Hepatocyte (in vitro differentiated cells): ENCODE measurements around the gene GNG12. TPM values are rescaled to one million over a fixed set of nuclear protein-coding genes. Genes with fewer than 3 reads are reported as not detected.

Experiments used
- DNase-seq: peaks from one replicate; pipeline ENCODE4 v3.0.0-alpha.2; 2016; ENCODE audit warnings: low spot score
- H2AFZ ChIP-seq: fragments of 200-600 bp; sonication (generic); 2 replicates; pipeline ENCODE4 v1.6.0; 2016; ENCODE audit warnings: antibody characterized with exemption, mild to moderate bottlenecking
- H3K27ac ChIP-seq: fragments of 200-600 bp; sonication (generic); 2 replicates; pipeline ENCODE4 v1.5.1; 2016; ENCODE audit warnings: mild to moderate bottlenecking
- H3K27me3 ChIP-seq: fragments of 200-600 bp; sonication (generic); 2 replicates; pipeline ENCODE4 v1.6.1; 2016
- H3K36me3 ChIP-seq: fragments of 200-600 bp; sonication (generic); replicated peaks from 2 replicates; pipeline ENCODE4 v1.5.1; 2016; ENCODE audit warnings: low read depth; ENCODE audit not compliant: insufficient read depth
- H3K4me1 ChIP-seq: fragments of 200-600 bp; sonication (generic); 2 replicates; pipeline ENCODE4 v1.5.1; 2016; ENCODE audit warnings: mild to moderate bottlenecking, moderate library complexity; ENCODE audit not compliant: insufficient read depth
- H3K4me2 ChIP-seq: fragments of 200-600 bp; sonication (generic); 2 replicates; pipeline ENCODE4 v1.6.0; 2016
- H3K4me3 ChIP-seq: fragments of 200-600 bp; sonication (generic); 2 replicates; pipeline ENCODE4 v1.5.1; 2016; ENCODE audit warnings: mild to moderate bottlenecking
- H3K79me2 ChIP-seq: fragments of 200-600 bp; sonication (generic); 2 replicates; pipeline ENCODE4 v1.6.0; 2017; ENCODE audit warnings: mild to moderate bottlenecking
- H3K9me2 ChIP-seq: fragments of 200-600 bp; sonication (generic); replicated peaks from 2 replicates; pipeline ENCODE4 v1.6.0; 2017; ENCODE audit warnings: mild to moderate bottlenecking; ENCODE audit not compliant: insufficient read depth
- H3K9me3 ChIP-seq: fragments of 200-600 bp; sonication (generic); 2 replicates; pipeline ENCODE4 v1.5.1; 2016; ENCODE audit warnings: low read depth, mild to moderate bottlenecking
- H4K20me1 ChIP-seq: fragments of 200-600 bp; sonication (generic); 2 replicates; pipeline ENCODE4 v1.6.0; 2016; ENCODE audit warnings: mild to moderate bottlenecking; ENCODE audit not compliant: insufficient read depth, poor library complexity, severe bottlenecking
- CTCF ChIP-seq: fragments of 200-600 bp; sonication (generic); IDR thresholded peaks from 2 replicates; pipeline ENCODE4 v1.5.1; 2016; ENCODE audit warnings: antibody characterized with exemption, mild to moderate bottlenecking; ENCODE audit not compliant: poor library complexity
- EZH2 ChIP-seq: fragments of 200-600 bp; sonication (generic); IDR thresholded peaks from 2 replicates; pipeline ENCODE4 v1.6.1; 2016; ENCODE audit warnings: antibody characterized with exemption, mild to moderate bottlenecking, borderline replicate concordance
- EZH2phosphoT487 ChIP-seq: fragments of 200-600 bp; sonication (generic); IDR thresholded peaks from one replicate; pipeline ENCODE4 v1.6.1; 2018; ENCODE audit warnings: antibody characterized with exemption, mild to moderate bottlenecking, low read depth, moderate library complexity; ENCODE audit not compliant: unreplicated experiment, severe bottlenecking
- WGBS: methylation state at CpG from one replicate; pipeline ENCODE4 v1.1.6; 2016; ENCODE audit warnings: low lambda C conversion rate; ENCODE audit errors: missing lambda C conversion rate; 5-methylcytosine and 5-hydroxymethylcytosine counted together
- polyA plus RNA-seq: library from polyadenylated mRNA; unstranded; fragments of >200 nt; fragmentation: Nextera tagmentation; extraction: Ambion mirVana; gene quantifications from 2 replicates; pipeline ENCODE4 v1.2.1, GENCODE V29; 2016
- total RNA-seq: library from RNA; depleted of rRNA; stranded (reverse); fragments of >200 nt; gene quantifications from 2 replicates; pipeline ENCODE4 v1.2.3, GENCODE V29; 2014

GNG12 gene
- total and polyA plus RNA-seq, 2 experiments from 2014 or later, result 49.6 to 108 TPM

DNA sequence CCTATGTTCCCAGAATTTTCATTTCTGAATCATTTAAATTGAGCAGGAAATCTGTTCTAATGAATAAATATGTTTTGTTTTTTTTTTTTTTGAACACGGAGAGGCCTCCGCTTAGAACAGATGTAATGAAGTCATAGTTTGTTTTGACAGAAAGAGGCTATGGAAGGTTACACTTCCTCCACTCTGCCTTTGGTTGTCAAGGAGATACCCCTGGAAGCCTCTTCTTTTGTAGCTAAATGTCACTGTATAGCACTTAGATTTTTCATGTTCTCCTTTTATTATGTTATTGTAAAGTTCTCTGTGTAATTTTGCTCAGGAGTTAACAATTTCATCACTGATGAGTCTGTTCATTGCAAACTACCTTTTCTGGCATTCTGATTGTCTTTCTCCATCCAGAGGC, 22.7 kb upstream of the GNG12 start:
- Histone ChIP-seq H3K9me2 (no peaks in the 10 kb centered on the region), H4K20me1 (no peaks in the 10 kb centered on the region), H3K27me3 (no peaks in the 10 kb centered on the region), H2AFZ (no peak overlapping the region), H3K9me3 (no peaks in the 10 kb centered on the region), H3K4me1 (no peaks in the 10 kb centered on the region), H3K4me3 (no peak overlapping the region), H3K79me2 (no peaks in the 10 kb centered on the region), H3K36me3 (no peaks in the 10 kb centered on the region), H3K27ac (no peak overlapping the region), H3K4me2 (no peak overlapping the region)
- no peak for TF ChIP-seq EZH2phosphoT487
- DNase-seq, result no peak
- 68% methylated on average over 2 of the region's 2 CpGs for WGBS

DNA sequence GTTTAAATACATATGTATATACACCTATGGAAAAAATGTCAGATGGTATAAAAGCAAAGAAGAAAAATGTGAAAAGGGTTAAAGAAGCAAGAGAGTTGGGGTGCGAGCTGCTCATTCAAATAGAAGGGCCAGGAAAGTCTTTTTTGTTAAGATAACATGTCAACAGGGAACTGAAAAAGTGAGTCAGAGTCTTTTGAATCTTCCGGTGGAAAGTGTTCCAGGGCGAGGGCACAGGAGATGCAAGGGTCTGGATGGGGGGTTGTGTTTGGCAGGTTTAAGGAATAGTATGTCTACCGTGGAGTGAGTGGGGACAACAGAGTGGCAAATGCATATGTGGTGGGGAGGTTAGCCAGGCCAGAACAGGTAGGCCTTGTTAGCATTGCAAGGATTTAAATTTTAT, 22.2 kb upstream of the GNG12 start:
- H3K4me3 ChIP-seq, result no peak overlapping the region
- no peaks in the 10 kb centered on the region for H3K9me3 ChIP-seq
- no peak for TF ChIP-seq EZH2
- no peak for TF ChIP-seq CTCF
- TF ChIP-seq EZH2phosphoT487, result no peak
- DNase-seq, result no peak
- no peaks in the 10 kb centered on the region for H3K36me3 ChIP-seq
- H3K4me1 ChIP-seq, result no peaks in the 10 kb centered on the region
- H2AFZ ChIP-seq, result no peak overlapping the region
- no peaks in the 10 kb centered on the region for H3K9me2 ChIP-seq
- no peak overlapping the region for H3K27ac ChIP-seq
- no peaks in the 10 kb centered on the region for H3K79me2 ChIP-seq
- no peaks in the 10 kb centered on the region for H3K27me3 ChIP-seq
- no peaks in the 10 kb centered on the region for H4K20me1 ChIP-seq
- H3K4me2 ChIP-seq, result no peak overlapping the region
- WGBS, result 58% methylated on average over 4 of the region's 4 CpGs

DNA sequence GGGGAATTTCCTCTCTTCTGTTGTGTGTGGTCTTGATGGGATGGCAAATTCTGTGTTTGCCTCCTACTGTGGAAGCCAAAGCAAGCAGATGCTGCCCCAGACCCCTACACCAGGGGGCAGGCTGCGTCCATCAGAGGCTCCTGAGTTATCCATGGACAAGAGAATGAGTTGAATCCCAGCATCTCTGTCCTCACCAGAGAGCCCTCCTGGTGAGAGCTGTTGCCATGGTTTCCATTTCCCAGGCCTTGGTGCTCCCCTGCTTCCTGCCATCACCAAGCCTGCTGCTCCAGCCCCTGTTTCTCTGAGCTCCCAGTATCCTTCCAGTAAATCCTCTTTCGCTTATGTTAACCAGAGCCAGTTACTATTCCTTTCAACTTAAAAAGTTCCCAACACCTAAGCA, 20.4 kb upstream of the GNG12 start:
- H3K9me2 ChIP-seq, result no peaks in the 10 kb centered on the region
- WGBS, result 48% methylated on average over 2 of the region's 2 CpGs
- no peaks in the 10 kb centered on the region for H3K36me3 ChIP-seq
- no peaks in the 10 kb centered on the region for H3K79me2 ChIP-seq
- H2AFZ ChIP-seq, result no peak overlapping the region
- no peak overlapping the region for H3K27ac ChIP-seq
- no peaks in the 10 kb centered on the region for H3K4me1 ChIP-seq
- H3K27me3 ChIP-seq, result no peaks in the 10 kb centered on the region
- H3K4me3 ChIP-seq, result no peak overlapping the region
- H3K9me3 ChIP-seq, result no peaks in the 10 kb centered on the region
- DNase-seq, result peak; percentile 80
- TF ChIP-seq CTCF (peak; percentile 73), EZH2 (no peak)
- H3K4me2 ChIP-seq, result no peak overlapping the region
- H4K20me1 ChIP-seq, result no peaks in the 10 kb centered on the region

GRCh38 chr1:67851800-67852199, 18.5 kb upstream of the GNG12 start:
- TF ChIP-seq EZH2phosphoT487 (no peak), EZH2 (no peak), CTCF (no peak)
- Histone ChIP-seq H3K9me2 (no peaks in the 10 kb centered on the region), H3K9me3 (no peaks in the 10 kb centered on the region), H2AFZ (no peak overlapping the region), H3K4me2 (no peak overlapping the region), H3K4me1 (no peaks in the 10 kb centered on the region), H3K4me3 (no peak overlapping the region), H3K27me3 (no peaks in the 10 kb centered on the region), H3K27ac (no peak overlapping the region), H4K20me1 (no peaks in the 10 kb centered on the region), H3K36me3 (no peaks in the 10 kb centered on the region), H3K79me2 (no peaks in the 10 kb centered on the region)
- WGBS, result 90% methylated on average over 6 of the region's 6 CpGs
- DNase-seq, result no peak
